Measurements from ENCODE around the gene RAET1E. TPM values are rescaled to one million over a fixed set of nuclear protein-coding genes. Genes with fewer than 3 reads are reported as not detected.
"Not testable (repeated sequence)": the region's sequence is repeated elsewhere in the genome, so short reads cannot be mapped to it uniquely, and the experiment has no call there.

The RAET1E gene
- total and polyA plus RNA-seq, 7 donors, result 0.04 to 17.2 (median 3.1) TPM

DNA sequence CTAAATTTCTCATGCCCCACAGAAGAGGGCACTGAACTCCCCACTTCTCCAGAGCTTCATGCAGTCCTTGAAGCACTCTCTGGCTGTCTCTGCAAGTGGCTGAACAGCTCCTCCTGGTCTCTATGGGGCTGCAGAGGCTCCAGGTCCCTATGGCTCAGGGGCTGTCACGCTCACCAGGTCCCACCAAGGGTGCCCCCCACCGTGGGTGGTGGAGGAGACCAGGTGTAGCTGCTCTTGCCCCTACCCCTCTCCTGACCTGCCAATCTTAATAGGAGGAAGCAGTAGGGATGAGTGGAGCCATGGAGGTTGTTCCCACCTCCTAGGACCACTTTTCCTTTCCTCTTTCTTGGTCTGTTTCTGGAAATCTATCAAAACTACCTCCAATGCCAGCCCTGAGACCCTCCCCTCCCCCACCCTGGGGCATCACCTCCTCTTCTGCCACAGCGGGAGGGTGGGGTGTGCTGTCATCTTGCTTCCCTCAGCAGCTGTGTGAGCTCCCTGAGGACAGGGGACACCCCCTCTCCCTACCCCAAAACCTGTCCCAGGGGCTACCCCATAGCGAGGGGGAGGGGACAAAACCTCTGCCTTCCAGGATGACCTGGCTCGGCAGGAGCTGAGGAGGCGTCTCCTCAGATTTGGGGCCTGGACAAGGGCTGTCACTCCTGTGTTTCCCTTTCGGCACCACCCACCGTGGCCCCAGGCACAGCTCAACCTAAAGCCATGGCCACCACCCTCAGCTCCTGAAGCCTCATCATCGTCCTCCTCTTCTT lies 12.0 kb upstream of the RAET1E start:
- WGBS, 3 donors, result 92 to 93% (median 93%) methylated on average over 8 to 9 of the region's 9 CpGs
- no peaks in the 10 kb centered on the region for H3K9me3 ChIP-seq
- H3K27me3 ChIP-seq (ENCODE audit: insufficient read depth in 3 of 3, low read length in 2 of 3), result no peaks in the 10 kb centered on the region
- ATAC-seq (no peak), DNase-seq (no peak)
- H3K4me3 ChIP-seq, result no peak overlapping the region
- TF ChIP-seq, protein P1, sequence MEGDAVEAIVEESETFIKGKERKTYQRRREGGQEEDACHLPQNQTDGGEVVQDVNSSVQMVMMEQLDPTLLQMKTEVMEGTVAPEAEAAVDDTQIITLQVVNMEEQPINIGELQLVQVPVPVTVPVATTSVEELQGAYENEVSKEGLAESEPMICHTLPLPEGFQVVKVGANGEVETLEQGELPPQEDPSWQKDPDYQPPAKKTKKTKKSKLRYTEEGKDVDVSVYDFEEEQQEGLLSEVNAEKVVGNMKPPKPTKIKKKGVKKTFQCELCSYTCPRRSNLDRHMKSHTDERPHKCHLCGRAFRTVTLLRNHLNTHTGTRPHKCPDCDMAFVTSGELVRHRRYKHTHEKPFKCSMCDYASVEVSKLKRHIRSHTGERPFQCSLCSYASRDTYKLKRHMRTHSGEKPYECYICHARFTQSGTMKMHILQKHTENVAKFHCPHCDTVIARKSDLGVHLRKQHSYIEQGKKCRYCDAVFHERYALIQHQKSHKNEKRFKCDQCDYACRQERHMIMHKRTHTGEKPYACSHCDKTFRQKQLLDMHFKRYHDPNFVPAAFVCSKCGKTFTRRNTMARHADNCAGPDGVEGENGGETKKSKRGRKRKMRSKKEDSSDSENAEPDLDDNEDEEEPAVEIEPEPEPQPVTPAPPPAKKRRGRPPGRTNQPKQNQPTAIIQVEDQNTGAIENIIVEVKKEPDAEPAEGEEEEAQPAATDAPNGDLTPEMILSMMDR (IDR thresholded peaks at IDR 0.05), result no peak
- intact Hi-C loops (cut with DNase I), result no loop called here
- no peaks in the 10 kb centered on the region for H3K4me1 ChIP-seq
- no peak overlapping the region for H3K27ac ChIP-seq
- H3K36me3 ChIP-seq (ENCODE audit: insufficient read depth in 1 of 2, low read depth in 1 of 2), result no peaks in the 10 kb centered on the region

DNA sequence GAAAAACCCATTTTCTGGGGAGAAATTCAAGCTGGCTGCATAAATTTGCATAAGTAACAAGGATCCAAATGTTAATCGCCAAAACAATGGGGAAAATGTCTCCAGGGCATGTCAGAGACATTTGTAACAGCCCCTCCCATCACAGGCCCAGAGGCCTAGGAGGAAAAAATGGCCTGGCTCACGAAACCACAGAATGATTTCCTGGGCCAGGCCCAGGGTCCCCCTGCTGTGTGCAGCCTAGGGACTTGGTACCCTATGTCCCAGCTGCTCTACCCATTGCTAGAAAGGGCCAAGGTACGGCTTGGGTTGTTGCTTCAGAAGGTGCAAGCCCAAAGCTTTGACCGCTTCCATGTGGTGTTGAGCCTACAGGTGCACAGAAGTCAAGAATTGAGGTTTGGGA lies 10.6 kb upstream of the RAET1E start:
- H3K27me3 ChIP-seq (ENCODE audit: insufficient read depth in 3 of 3, low read length in 2 of 3); H3K9me3 ChIP-seq; H3K27ac ChIP-seq; H3K4me3 ChIP-seq; H3K4me1 ChIP-seq; intact Hi-C loops (cut with DNase I); H3K36me3 ChIP-seq (ENCODE audit: insufficient read depth in 1 of 2, low read depth in 1 of 2); DNase-seq; ATAC-seq: not testable (repeated sequence)
- WGBS, 3 donors, result 83 to 90% (median 85%) methylated on average over 4 of the region's 4 CpGs

DNA sequence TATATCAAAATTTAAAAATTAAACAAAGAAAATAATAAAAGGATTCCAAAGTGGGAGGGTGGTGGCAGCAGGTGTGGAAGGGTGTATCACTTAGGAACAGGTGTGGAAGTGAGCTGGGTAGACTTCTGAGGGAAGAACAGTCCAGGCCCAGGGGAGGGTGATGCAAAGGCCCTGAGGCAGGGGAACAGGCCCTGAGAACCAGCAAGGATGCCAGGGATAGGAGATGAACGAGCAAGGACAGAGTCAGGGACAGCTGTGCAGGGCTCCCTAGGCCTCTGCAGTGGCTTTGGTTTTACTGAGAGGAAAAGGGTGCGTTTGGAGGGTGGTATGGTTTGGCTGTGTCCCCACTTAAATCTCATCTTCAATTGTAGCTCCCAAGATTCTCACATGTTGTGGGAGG lies 9.4 kb upstream of the RAET1E start:
- Histone ChIP-seq H3K9me3 (no peaks in the 10 kb centered on the region), H3K4me3 (no peak overlapping the region), H3K36me3 (ENCODE audit: insufficient read depth in 1 of 2, low read depth in 1 of 2) (no peaks in the 10 kb centered on the region), H3K27me3 (ENCODE audit: insufficient read depth in 3 of 3, low read length in 2 of 3) (no peaks in the 10 kb centered on the region), H3K4me1 (no peaks in the 10 kb centered on the region), H3K27ac (no peak overlapping the region)
- ATAC-seq (no peak), DNase-seq (no peak)
- TF ChIP-seq, protein P1 (IDR thresholded peaks at IDR 0.05), result no peak
- 93 to 100% (median 96%) methylated on average over 2 of the region's 2 CpGs for WGBS, 3 donors
- intact Hi-C loops (cut with DNase I), result no loop called here

DNA sequence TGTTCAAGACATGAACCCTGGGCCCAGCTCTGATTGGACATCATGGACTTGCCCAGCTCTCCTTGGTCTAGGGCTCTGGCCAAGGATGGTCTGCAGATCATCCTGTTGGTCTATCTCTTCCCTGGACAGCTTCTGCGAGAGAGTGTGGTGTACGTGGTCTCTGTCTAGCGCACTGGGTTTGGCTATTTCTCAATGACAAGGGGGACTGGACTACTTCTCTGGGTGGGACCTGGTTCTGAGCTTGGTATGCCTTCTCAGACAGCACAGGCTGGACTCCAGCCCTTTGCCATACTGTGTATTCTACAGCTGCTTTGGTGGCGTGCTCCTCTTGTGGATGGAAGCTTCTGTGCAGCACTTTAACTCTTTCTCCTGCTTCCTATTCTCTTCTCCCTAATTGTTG lies 8.5 kb upstream of the RAET1E start:
- Histone ChIP-seq H3K4me1 (no peaks in the 10 kb centered on the region), H3K27me3 (ENCODE audit: insufficient read depth in 3 of 3, low read length in 2 of 3) (no peaks in the 10 kb centered on the region), H3K27ac (no peak overlapping the region), H3K4me3 (no peak overlapping the region), H3K36me3 (ENCODE audit: insufficient read depth in 1 of 2, low read depth in 1 of 2) (no peaks in the 10 kb centered on the region), H3K9me3 (no peaks in the 10 kb centered on the region)
- intact Hi-C loops (cut with DNase I), result no loop called here
- TF ChIP-seq, protein P1 (IDR thresholded peaks at IDR 0.05), result no peak
- 97 to 100% (median 99%) methylated on average over 4 of the region's 4 CpGs for WGBS, 3 donors
- no peak for DNase-seq
- no peak for ATAC-seq

DNA sequence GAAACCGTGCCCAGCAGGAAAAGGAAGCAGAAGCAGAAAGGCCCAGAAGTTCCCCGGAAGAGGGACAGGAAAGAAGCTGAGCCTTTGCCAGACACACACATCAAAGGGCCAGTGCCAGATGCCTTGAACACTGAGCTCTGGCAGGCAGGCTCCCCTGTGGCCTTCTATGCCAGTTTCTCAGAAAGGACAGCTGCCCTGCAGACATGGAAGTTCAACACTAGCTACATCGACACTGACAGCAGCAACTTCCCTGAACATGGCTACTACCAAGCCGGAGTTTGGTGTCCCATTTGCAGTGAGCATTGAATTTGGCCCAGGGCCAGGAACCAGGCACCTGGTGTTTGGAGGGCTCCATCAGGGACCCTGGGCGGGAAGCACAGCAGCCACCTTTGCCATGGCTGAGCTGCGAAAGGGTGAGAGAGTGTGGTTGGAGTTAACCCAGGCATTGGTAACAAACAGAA lies 8.0 kb upstream of the RAET1E start:
- Histone ChIP-seq H3K27ac (no peak overlapping the region), H3K36me3 (ENCODE audit: insufficient read depth in 1 of 2, low read depth in 1 of 2) (no peaks in the 10 kb centered on the region), H3K27me3 (ENCODE audit: insufficient read depth in 3 of 3, low read length in 2 of 3) (no peaks in the 10 kb centered on the region), H3K4me3 (no peak overlapping the region), H3K9me3 (no peaks in the 10 kb centered on the region), H3K4me1 (no peaks in the 10 kb centered on the region)
- TF ChIP-seq, protein P1 (IDR thresholded peaks at IDR 0.05), result no peak
- intact Hi-C loops (cut with DNase I), result no loop called here
- 52 to 58% (median 58%) methylated on average over 6 of the region's 6 CpGs for WGBS, 3 donors
- no peak for DNase-seq
- peak in 1 of 4 donors; percentile 25 for ATAC-seq
